SH-SY5Y (cell line): Measurements from ENCODE around the gene DEUP1.

Experiments
- GATA2 ChIP-seq: IDR thresholded peaks from 2 replicates; pipeline ENCODE4 v1.6.1; 2011; ENCODE audit warnings: mild to moderate bottlenecking, low read depth, low read length
- GATA3 ChIP-seq: IDR thresholded peaks from 2 replicates; pipeline ENCODE4 v1.6.1; 2011; ENCODE audit warnings: low read depth, mild to moderate bottlenecking, low read length, moderate library complexity

- TF ChIP-seq GATA3 (no peak), GATA2 (no peak)
Measured at GRCh38 chr11:93370260-93370659, 39.7 kb downstream of the DEUP1 start.
